GM23338 (cell line): ENCODE data around the gene NCKIPSD. TPM values are rescaled to one million over a fixed set of nuclear protein-coding genes. Genes with fewer than 3 reads are reported as not detected.
A peak's percentile ranks its signal among the peaks of the same experiment; 100 is the strongest.

Experiments
- ATAC-seq: fragments of 200-7000 bp; cut with Tn5 transposase; 3 replicates; pipeline ENCODE4 v1.9.1; 2020
- DNase-seq: peaks from one replicate; pipeline ENCODE4 v3.0.0-alpha.2; 2015; ENCODE audit warnings: low spot score
- H2AFZ ChIP-seq: fragments of 200-600 bp; sonication (generic); 2 replicates; pipeline ENCODE4 v1.8.0; 2016; ENCODE audit warnings: antibody characterized with exemption, mild to moderate bottlenecking, moderate library complexity
- H3F3A ChIP-seq: fragments of 200-600 bp; sonication (generic); replicated peaks from 2 replicates; pipeline ENCODE4 v1.8.0; 2017; ENCODE audit warnings: antibody characterized with exemption, mixed run types, low read depth
- H3K27ac ChIP-seq: fragments of 200-600 bp; sonication (generic); 2 replicates; pipeline ENCODE4 v1.6.1; 2016; ENCODE audit warnings: low read depth
- H3K27me3 ChIP-seq: fragments of 200-600 bp; sonication (generic); 2 replicates; pipeline ENCODE4 v1.8.0; 2016; ENCODE audit warnings: mild to moderate bottlenecking, mixed run types, moderate library complexity; ENCODE audit not compliant: insufficient read depth
- H3K36me3 ChIP-seq: fragments of 200-600 bp; sonication (generic); 2 replicates; pipeline ENCODE4 v1.8.0; 2016; ENCODE audit warnings: mild to moderate bottlenecking; ENCODE audit not compliant: insufficient read depth
- H3K4me1 ChIP-seq: fragments of 200-600 bp; sonication (generic); 2 replicates; pipeline ENCODE4 v1.8.0; 2016; ENCODE audit warnings: mild to moderate bottlenecking, moderate library complexity; ENCODE audit not compliant: insufficient read depth
- H3K4me2 ChIP-seq: fragments of 200-600 bp; sonication (generic); 2 replicates; pipeline ENCODE4 v1.7.1; 2017; ENCODE audit warnings: mixed run types
- H3K4me3 ChIP-seq: fragments of 200-600 bp; sonication (generic); 2 replicates; pipeline ENCODE4 v1.6.1; 2016; ENCODE audit warnings: mixed run types
- H3K79me2 ChIP-seq: fragments of 200-600 bp; sonication (generic); replicated peaks from 2 replicates; pipeline ENCODE4 v1.8.0; 2017; ENCODE audit warnings: mild to moderate bottlenecking; ENCODE audit not compliant: insufficient read depth
- H3K9me2 ChIP-seq: fragments of 200-600 bp; sonication (generic); 2 replicates; pipeline ENCODE4 v1.8.0; 2017; ENCODE audit not compliant: insufficient read depth
- H4K20me1 ChIP-seq: fragments of 200-600 bp; sonication (generic); replicated peaks from 2 replicates; pipeline ENCODE4 v1.8.0; 2017; ENCODE audit warnings: mild to moderate bottlenecking; ENCODE audit not compliant: insufficient read depth
- H3K27ac Mint-ChIP-seq: 2 replicates; pipeline ENCODE4 v1.8.0; 2020; ENCODE audit warnings: inconsistent platforms, mild to moderate bottlenecking, moderate library complexity, mixed read lengths
- H3K27me3 Mint-ChIP-seq: 3 replicates; pipeline ENCODE4 v1.8.0; 2022; ENCODE audit warnings: low read depth, mild to moderate bottlenecking, moderate library complexity, mixed read lengths, inconsistent platforms; ENCODE audit not compliant: insufficient read depth, poor library complexity
- H3K36me3 Mint-ChIP-seq: 3 replicates; pipeline ENCODE4 v1.8.0; 2021; ENCODE audit warnings: low read depth, mild to moderate bottlenecking, inconsistent platforms, moderate library complexity, mixed read lengths
- H3K4me1 Mint-ChIP-seq: 3 replicates; pipeline ENCODE4 v1.8.0; 2020; ENCODE audit warnings: mild to moderate bottlenecking, inconsistent platforms, mixed read lengths
- H3K4me3 Mint-ChIP-seq: 3 replicates; pipeline ENCODE4 v1.8.0; 2021; ENCODE audit warnings: moderate library complexity, mild to moderate bottlenecking, inconsistent platforms, mixed read lengths
- H3K9me3 Mint-ChIP-seq: 3 replicates; pipeline ENCODE4 v1.8.0; 2020; ENCODE audit warnings: moderate library complexity, mild to moderate bottlenecking, inconsistent platforms, mixed read lengths
- CREB1 ChIP-seq: fragments of 250-450 bp; sonication (Bioruptor Pico); IDR thresholded peaks from 2 replicates; pipeline ENCODE4 v1.5.0; 2020; ENCODE audit warnings: low read depth, mild to moderate bottlenecking, moderate library complexity
- ETS1 ChIP-seq: IDR thresholded peaks from 2 replicates; pipeline ENCODE4 v1.6.1; 2016; ENCODE audit warnings: antibody characterized with exemption
- EZH2phosphoT487 ChIP-seq: fragments of 200-600 bp; sonication (generic); IDR thresholded peaks from one replicate; pipeline ENCODE4 v1.8.1; 2018; ENCODE audit warnings: antibody characterized with exemption; ENCODE audit not compliant: unreplicated experiment
- JUNB ChIP-seq: IDR thresholded peaks from one replicate; pipeline ENCODE4 v1.6.1; 2016; ENCODE audit warnings: antibody characterized with exemption; ENCODE audit not compliant: unreplicated experiment
- NANOG ChIP-seq: IDR thresholded peaks from 2 replicates; pipeline ENCODE4 v1.6.1; 2016; ENCODE audit warnings: antibody characterized with exemption, borderline replicate concordance
- POLR2AphosphoS5 ChIP-seq: IDR thresholded peaks from 2 replicates; pipeline ENCODE4 v1.6.1; 2016; ENCODE audit warnings: antibody characterized with exemption, low read depth
- REST ChIP-seq: IDR thresholded peaks from one replicate; pipeline ENCODE4 v1.6.1; 2018; ENCODE audit warnings: antibody characterized with exemption; ENCODE audit not compliant: unreplicated experiment
- STAT1 ChIP-seq: IDR thresholded peaks from one replicate; pipeline ENCODE4 v1.6.1; 2016; ENCODE audit warnings: antibody characterized with exemption; ENCODE audit not compliant: unreplicated experiment
- ZNF114 ChIP-seq: fragments of 250-450 bp; sonication (Bioruptor Pico); IDR thresholded peaks from 2 replicates; pipeline ENCODE4 v1.5.0; 2020; ENCODE audit warnings: mild to moderate bottlenecking, moderate library complexity
- polyA plus RNA-seq: library from polyadenylated mRNA; unstranded; fragments of >200 nt; fragmentation: Nextera tagmentation; extraction: Ambion mirVana; gene quantifications from 2 replicates; pipeline ENCODE4 v1.2.1, GENCODE V29; 2016
- total RNA-seq: library from RNA; depleted of rRNA; stranded (reverse); fragments of >200 nt; shearing (Covaris generic); gene quantifications from 2 replicates; pipeline ENCODE4 v1.2.3, GENCODE V29; 2014
- TF ChIP-seq, protein P1 (sequence below): fragments of 250-450 bp; sonication (Bioruptor Pico); IDR thresholded peaks from 2 replicates; pipeline ENCODE4 v1.5.0; 2020; ENCODE audit warnings: mild to moderate bottlenecking, moderate library complexity

NCKIPSD gene
- total and polyA plus RNA-seq, 2 experiments from 2014 or later, result 15.1 to 45.1 TPM

GRCh38 chr3:48696156-48696555, 10.4 kb upstream of the NCKIPSD start:
- peak overlapping the region; percentile 39 for H3K27ac ChIP-seq
- Mint-ChIP-seq H3K36me3 (peaks cover 71% of the 10 kb centered on the region), H3K9me3 (no peaks in the 10 kb centered on the region), H3K27ac (0 out of 2 replicates have a peak overlapping the region, but pooled peaks have one; percentile 65), H3K27me3 (no peaks in the 10 kb centered on the region), H3K4me3 (no peak overlapping the region), H3K4me1 (peaks cover 24% of the 10 kb centered on the region)
- H3K36me3 ChIP-seq, result peaks cover 46% of the 10 kb centered on the region
- no peak for TF ChIP-seq JUNB
- TF ChIP-seq EZH2phosphoT487, result no peak
- TF ChIP-seq ETS1, result no peak
- TF ChIP-seq POLR2AphosphoS5, result no peak
- TF ChIP-seq ZNF114 (CRISPR knock-in tag), result no peak
- no peak for TF ChIP-seq CREB1
- TF ChIP-seq STAT1, result no peak
- TF ChIP-seq, protein P1, sequence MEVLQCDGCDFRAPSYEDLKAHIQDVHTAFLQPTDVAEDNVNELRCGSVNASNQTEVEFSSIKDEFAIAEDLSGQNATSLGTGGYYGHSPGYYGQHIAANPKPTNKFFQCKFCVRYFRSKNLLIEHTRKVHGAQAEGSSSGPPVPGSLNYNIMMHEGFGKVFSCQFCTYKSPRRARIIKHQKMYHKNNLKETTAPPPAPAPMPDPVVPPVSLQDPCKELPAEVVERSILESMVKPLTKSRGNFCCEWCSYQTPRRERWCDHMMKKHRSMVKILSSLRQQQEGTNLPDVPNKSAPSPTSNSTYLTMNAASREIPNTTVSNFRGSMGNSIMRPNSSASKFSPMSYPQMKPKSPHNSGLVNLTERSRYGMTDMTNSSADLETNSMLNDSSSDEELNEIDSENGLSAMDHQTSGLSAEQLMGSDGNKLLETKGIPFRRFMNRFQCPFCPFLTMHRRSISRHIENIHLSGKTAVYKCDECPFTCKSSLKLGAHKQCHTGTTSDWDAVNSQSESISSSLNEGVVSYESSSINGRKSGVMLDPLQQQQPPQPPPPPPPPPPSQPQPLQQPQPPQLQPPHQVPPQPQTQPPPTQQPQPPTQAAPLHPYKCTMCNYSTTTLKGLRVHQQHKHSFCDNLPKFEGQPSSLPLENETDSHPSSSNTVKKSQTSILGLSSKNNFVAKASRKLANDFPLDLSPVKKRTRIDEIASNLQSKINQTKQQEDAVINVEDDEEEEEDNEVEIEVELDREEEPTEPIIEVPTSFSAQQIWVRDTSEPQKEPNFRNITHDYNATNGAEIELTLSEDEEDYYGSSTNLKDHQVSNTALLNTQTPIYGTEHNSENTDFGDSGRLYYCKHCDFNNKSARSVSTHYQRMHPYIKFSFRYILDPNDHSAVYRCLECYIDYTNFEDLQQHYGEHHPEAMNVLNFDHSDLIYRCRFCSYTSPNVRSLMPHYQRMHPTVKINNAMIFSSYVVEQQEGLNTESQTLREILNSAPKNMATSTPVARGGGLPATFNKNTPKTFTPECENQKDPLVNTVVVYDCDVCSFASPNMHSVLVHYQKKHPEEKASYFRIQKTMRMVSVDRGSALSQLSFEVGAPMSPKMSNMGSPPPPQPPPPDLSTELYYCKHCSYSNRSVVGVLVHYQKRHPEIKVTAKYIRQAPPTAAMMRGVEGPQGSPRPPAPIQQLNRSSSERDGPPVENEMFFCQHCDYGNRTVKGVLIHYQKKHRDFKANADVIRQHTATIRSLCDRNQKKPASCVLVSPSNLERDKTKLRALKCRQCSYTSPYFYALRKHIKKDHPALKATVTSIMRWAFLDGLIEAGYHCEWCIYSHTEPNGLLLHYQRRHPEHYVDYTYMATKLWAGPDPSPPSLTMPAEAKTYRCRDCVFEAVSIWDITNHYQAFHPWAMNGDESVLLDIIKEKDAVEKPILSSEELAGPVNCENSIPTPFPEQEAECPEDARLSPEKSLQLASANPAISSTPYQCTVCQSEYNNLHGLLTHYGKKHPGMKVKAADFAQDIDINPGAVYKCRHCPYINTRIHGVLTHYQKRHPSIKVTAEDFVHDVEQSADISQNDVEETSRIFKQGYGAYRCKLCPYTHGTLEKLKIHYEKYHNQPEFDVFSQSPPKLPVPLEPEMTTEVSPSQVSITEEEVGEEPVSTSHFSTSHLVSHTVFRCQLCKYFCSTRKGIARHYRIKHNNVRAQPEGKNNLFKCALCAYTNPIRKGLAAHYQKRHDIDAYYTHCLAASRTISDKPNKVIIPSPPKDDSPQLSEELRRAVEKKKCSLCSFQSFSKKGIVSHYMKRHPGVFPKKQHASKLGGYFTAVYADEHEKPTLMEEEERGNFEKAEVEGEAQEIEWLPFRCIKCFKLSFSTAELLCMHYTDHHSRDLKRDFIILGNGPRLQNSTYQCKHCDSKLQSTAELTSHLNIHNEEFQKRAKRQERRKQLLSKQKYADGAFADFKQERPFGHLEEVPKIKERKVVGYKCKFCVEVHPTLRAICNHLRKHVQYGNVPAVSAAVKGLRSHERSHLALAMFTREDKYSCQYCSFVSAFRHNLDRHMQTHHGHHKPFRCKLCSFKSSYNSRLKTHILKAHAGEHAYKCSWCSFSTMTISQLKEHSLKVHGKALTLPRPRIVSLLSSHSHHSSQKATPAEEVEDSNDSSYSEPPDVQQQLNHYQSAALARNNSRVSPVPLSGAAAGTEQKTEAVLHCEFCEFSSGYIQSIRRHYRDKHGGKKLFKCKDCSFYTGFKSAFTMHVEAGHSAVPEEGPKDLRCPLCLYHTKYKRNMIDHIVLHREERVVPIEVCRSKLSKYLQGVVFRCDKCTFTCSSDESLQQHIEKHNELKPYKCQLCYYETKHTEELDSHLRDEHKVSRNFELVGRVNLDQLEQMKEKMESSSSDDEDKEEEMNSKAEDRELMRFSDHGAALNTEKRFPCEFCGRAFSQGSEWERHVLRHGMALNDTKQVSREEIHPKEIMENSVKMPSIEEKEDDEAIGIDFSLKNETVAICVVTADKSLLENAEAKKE (CRISPR knock-in tag), result no peak
- TF ChIP-seq REST, result no peak
- TF ChIP-seq NANOG, result no peak
- H3K79me2 ChIP-seq, result peaks cover 84% of the 10 kb centered on the region
- peak overlapping the region; percentile 62 for H3K4me2 ChIP-seq
- peaks cover 28% of the 10 kb centered on the region for H3K4me1 ChIP-seq
- H3K9me2 ChIP-seq, result no peaks in the 10 kb centered on the region
- no peak overlapping the region for H2AFZ ChIP-seq
- peaks cover 74% of the 10 kb centered on the region for H4K20me1 ChIP-seq
- ATAC-seq (no peak), DNase-seq (no peak)
- H3K27me3 ChIP-seq, result no peaks in the 10 kb centered on the region
- H3F3A ChIP-seq, result peaks cover 31% of the 10 kb centered on the region
- H3K4me3 ChIP-seq, result peak overlapping the region; percentile 14; the same call in 1 of the 2 replicates
